D721Med (cell line): Measurements from ENCODE around the gene EOGT.

Experiments
- DNase-seq: peaks from one replicate; pipeline ENCODE4 v3.0.0; 2011; ENCODE audit warnings: low spot score; ENCODE audit not compliant: insufficient read length
- FAIRE-seq: peaks from 2 replicates; lab custom pipeline; 2011; peaks lifted over from hg19 to GRCh38; lab: Jason Lieb, UNC
- CTCF ChIP-seq: IDR thresholded peaks from 2 replicates; pipeline ENCODE4 v1.5.1; 2012; ENCODE audit warnings: mild to moderate bottlenecking, control low read depth; ENCODE audit not compliant: insufficient read depth; ENCODE audit errors: missing control alignments

EOGT gene

GRCh38 chr3:68985146-68985790 is 28.2 kb downstream of the EOGT start:
- FAIRE-seq (peak; percentile 97), DNase-seq (no peak)
- no peak for TF ChIP-seq CTCF

GRCh38 chr3:68984011-68984530 is 29.4 kb downstream of the EOGT start:
- TF ChIP-seq CTCF = no peak
- FAIRE-seq (peak; percentile 95), DNase-seq (no peak)

- FAIRE-seq = no peak
- no peak for DNase-seq
- no peak for TF ChIP-seq CTCF
These were observed 35.9 kb downstream of the EOGT start for GRCh38 chr3:68977486-68978167.

GRCh38 chr3:68974711-68975110 is 38.8 kb downstream of the EOGT start:
- DNase-seq = no peak
- TF ChIP-seq CTCF = no peak
- FAIRE-seq = peak; percentile 88

GRCh38 chr3:68973639-68974038 is 39.8 kb downstream of the EOGT start:
- no peak for TF ChIP-seq CTCF

GRCh38 chr3:68972358-68972979 is 41.0 kb downstream of the EOGT start:
- DNase-seq (no peak), FAIRE-seq (peak; percentile 64)
- TF ChIP-seq CTCF = peak; percentile 96

More at GRCh38 chr3:68973639-68974038, 39.8 kb downstream of the EOGT start:
- no peak for DNase-seq
- no peak for FAIRE-seq
